T-helper 22 cell (primary cell): ENCODE results near the gene MEIS3.

Source experiments
- DNase-seq: peaks from one replicate; pipeline ENCODE4 v3.0.0-alpha.2; 2020; ENCODE audit warnings: low read depth

MEIS3 gene

DNA sequence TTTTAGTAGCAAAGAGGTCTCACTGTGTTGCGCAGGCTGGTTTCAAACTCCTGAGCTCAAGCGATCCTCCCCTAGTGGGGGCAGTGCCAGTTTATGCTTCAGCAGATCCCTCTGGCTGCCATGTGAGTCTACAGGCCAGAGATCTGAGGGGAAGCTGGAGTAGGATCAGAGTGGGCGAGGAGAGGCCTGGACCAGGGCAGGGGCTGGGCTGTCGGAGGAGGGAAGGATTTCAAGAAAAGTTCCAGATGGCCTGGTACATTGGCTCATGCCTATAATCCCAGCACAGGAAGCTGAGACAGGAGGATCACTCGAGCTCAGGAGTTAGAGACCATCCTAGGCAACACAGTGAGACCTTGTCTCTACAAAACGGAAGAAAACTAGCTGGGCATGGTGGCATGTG, 60.4 kb downstream of the MEIS3 start:
- DNase-seq: no peak

DNA sequence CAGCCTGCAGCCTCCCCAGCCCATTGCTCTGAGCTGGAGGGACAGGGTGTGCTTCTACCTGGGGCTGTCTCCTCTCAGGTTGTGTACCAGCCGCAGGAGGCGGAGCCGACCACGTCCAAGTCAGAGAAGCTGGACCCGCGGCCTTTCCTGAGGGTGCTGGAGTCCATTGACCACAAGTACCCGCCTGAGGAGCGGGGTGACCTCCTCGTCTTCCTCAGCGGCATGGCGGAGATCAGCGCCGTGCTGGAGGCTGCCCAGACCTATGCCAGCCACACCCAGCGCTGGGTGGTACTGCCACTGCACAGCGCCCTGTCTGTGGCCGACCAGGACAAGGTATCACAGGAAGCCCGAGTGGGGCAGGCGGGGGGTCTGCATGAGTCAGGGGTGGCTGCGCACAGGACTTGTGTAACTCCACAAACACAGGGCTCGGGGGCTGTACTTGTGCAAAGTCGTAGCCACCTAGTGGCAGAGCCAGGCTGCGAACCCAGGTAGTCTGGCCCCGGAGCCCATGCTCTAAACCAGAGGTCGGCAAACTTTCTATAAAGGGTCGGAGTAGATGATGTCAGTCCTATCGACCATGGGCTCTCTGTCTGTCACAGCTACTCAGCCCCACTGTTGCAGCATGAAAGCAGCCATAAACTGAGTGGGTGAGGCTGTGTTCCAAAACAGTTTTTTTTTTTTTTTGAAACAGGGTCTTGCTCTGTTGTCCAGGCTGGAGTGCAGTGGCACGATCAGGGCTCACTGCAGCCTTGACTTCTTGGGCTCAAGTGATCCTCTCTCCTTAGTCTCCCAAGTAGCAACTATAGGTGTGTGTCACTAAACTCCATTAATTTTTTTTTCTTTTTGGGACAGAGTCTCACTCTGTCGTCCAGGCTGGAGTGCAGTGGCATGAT, 61.3 kb downstream of the MEIS3 start:
- no peak for DNase-seq

DNA sequence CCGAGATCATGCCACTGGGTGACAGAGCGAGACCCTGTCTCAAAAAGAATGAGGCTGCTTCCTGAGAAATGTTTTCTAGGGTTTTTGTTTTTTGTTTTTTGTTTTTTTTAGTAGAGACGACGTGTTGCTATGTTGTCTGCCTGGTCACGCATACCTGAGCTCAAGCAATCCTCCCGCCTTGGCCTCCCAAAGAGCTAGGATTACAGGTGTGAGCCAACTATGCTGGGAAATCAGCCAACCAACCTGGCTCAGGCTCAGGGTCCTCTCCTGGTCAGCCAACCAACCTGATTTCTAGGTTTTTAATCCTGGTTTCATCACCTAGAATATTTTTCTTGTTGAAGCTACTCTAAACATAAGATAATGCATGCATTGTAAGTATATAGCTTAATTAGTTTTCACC, 62.4 kb downstream of the MEIS3 start:
- DNase-seq: no peak

DNA sequence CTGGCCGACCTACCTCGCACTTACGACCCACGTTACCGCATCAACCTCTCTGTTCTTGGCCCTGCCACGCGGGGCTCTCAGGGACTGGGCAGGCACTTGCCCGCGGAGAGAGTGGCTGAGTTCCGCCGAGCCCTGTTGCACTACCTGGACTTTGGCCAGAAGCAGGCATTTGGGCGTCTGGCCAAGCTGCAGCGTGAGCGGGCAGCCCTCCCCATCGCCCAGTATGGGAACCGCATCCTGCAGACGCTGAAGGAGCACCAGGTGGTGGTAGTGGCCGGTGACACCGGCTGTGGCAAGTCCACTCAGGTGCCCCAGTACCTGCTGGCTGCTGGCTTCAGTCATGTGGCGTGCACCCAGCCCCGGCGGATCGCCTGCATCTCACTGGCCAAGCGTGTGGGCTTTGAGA, 66.0 kb downstream of the MEIS3 start:
- DNase-seq: no peak
